Activated CD8-positive, alpha-beta memory T cell treated with anti-CD3 and anti-CD28 coated beads, Interleukin-2, amount 50 U/mL, for 4 hours (primary cell): ENCODE results near the gene MID1.
"Not testable (repeated sequence)": the region's sequence is repeated elsewhere in the genome, so short reads cannot be mapped to it uniquely, and the experiment has no call there.

Experiments used
- DNase-seq: peaks from one replicate; pipeline ENCODE4 v3.0.0-alpha.2; 2020

The MID1 gene

DNA sequence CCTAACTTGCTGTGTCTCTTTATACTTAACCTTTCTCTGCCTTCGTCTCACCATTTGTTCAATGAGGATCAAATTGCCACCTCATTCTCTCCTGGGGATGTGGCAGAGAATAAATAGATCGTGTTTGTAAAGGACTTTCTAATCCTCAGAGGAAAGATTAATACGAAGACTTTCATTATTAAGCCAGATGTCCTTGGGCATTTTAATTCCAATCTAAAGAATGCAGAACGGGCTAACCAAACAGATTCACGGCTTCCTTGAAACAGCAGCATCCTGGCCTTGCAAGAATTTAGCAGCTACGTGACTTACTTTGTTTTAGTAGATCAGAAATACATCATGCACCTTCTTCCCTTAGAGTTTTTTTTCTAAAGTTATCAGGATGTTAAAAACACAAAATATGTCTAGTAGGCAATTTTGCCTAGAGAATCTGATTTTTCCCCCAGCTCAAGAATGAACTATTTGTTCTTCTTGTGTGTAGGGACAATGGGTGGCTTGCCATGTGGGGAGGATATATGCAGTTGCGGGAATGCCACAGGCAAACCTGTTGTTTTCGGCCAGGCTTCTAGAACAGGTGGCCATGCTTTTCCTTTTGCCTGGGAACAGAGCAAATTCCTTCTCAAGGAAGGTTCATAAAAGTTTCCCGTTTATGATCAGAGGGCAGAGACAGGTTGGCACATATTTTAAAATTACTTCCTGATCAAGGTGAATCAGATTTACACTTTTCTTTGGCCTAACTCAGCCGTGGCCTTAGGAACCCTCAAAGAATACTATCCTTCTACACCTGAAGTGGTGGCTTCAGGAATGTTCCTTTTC, 3.0 kb downstream of the MID1 start:
- DNase-seq: no peak

DNA sequence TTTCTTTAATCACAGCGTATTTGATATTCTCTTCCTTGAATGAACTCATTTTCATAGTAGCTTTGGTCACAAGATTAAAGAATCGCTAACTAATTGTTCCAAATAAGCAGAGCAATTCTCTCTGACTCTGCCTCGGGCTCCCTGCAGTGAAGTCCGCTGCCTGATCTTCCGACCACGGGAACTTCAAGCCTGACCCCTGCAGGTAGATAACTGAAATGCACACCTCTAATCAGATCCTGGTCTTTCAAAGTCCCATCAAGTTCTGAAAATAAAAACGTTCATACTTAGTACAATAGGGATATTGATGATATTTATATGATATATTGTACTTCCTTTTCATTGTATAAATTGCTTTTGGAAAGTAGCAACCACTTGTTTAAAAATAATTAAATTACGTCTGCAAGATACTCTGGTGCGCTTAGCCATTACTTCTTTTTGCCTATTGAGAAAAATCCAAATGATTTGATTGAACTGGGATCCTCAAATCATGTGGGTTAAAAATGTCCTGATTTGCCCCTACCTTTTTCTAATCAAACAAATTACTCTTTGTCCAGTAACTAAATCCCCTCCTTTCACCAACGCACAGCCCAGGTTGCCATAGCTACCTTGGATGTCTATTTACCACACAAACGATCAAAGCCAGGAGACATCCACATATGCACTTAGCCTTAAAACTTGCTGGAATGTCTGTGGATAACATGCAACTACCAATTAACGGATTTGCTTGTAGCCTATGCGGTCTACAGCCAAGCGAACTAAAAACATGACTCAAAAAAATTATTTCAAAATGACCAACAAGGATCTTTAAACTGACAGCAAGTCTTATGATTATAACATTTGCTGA, 4.2 kb downstream of the MID1 start:
- no peak for DNase-seq

DNA sequence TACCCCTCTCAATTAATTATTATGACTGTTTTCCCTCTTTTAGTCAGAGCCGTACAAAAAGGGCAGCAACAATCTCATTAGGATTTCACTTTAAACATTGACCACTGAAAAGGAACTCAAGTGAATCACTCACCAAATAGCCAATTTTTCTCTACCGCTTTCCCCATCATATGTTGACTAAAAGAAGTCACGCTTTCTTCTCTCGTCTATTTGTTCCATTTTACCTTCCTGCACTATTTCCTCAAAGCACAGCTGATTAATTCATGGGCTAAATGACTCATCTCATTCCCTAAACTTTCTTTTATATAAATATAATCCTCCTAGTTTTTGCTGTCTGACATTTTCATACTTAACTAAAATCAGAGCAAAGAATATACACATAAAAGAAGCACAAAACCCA, 8.2 kb downstream of the MID1 start:
- DNase-seq: no peak

DNA sequence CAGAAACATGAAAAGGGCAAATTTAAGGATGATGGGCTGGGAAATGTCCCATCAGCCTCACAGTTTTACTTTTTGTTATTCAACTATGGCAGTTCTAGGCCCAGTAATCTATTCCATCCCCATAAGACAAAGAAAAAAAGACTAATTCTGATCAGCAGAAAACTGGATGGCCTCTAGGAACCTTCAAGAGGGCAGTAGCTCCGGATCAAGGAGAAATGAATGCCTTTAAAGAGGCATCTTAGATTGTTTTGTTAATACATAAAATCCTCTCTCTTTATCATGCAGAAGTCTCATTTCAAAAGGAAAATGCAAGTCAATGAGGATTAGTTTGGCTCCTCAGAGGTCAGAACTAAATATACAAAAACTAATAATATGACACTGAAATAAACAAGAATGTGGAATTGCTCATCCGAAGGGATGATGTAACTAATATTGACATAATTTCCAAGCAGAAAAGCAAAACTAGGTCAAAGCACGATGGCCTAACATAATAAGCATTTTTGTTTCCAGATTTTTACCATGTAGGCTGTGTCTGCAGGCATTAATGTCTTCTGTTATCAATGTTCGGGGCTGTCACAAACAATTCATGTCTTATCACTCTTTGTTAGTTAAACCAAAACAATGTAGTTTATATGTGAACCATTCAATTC, 8.8 kb downstream of the MID1 start:
- DNase-seq: no peak

DNA sequence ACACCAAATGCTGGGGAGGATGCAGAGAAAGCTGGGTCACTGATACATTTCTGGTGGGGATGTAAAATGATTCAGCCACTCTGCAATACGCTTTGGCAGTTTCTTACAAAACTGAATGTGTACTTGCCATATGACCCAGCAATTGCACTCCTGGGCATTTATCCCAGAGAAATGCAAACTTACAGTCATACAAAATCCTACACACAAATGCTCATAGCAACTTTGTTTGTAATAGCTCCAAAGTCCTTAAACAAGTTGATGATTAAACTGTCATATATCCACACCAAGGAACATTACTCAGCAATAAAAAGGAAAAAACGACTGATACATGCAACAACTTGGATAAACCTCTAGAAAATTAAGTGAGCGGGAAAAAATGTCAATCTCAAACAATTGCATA, 12.3 kb downstream of the MID1 start:
- DNase-seq: no peak

DNA sequence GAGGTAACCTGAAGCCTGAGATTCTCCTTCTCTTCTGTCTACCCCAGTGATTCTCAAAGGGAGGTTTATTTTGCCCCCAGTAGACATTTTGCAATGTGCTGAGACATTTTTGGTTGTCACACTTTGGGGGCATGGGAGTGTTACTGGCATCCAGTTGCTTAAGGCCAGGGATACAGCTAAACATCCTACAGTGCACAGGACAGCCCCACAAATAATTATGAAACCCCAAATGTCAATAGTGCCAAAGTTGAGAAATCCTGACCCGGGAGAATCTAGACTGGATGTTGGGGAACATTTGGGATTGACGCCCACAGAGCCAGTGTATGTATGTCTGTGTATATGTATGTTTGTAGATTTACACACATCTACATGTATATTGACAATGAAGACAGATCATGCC, 13.2 kb downstream of the MID1 start:
- DNase-seq: no peak

DNA sequence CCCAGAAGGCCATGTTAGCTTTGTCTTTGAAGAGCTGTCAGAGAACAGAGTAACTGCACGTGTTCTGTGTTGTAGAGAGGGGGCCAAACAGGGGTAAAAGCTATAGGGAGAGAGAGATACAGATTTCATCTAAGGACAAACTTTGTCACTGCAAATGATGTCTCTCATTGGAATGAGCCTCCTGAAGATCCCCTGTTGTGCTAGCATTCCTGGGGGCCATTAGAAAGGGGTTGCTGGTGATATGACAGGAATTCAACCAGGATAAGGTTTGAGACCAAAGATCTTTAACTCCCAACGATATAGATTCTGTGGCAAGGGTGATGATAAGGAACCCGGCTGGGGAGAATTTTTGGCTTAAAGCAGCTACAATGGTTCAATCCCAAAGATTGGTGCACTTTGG, 16.8 kb downstream of the MID1 start:
- no peak for DNase-seq

DNA sequence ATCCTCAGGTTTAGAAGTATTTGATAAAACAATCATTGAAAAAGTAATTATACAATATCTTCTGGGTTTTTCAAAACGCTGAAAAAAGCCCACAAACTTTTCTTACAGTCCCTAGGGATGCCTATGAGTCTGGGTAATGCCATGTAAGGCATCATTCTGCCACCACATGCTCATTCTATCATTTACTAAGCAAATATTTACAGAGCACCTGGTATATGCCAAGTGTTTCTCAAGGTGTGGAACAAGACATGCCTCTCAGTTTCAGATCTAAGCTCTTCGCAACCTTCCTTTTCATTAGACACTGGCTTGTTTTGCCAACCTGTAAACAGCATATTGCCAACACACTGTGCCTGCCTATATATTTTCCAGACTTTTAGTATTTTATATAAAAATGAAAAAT, 17.7 kb downstream of the MID1 start:
- DNase-seq: no peak

DNA sequence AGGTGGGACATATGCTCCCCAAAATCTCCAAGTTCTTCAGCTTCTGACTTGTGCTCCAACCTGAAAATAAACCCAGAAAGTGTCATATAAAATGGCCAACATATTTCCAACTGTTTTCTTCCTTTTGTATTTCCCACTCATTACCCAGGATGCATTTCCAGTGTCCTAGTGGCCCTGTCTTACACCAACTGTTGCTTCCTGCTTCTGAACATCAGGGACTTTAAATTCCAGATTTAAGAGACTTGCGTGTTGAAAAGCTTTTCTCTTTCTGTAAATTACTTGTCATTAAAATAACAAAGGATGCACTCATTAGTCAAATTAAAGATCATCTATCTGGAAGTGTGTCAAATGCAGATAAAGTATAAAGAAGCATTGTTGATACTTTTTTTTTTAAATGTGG, 19.9 kb downstream of the MID1 start:
- no peak for DNase-seq

DNA sequence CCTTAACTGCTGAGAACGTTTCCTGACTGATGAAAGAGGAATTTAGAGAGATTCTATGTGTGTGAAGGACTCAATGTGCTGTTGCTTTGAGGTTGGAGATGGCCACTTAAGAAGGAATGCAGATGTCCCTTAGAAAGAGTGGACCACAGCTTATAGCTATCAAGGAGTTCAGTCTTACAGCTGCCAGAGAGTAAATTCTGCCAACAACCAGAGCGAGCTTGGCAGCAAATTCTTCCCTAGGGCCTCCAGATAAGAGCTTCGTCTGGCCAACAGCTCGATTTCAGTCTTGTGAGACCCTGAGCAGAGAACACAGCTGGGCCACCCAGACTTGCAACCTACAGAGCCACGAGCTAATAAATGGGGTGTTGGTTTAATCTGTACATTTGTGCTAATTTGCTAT, 21.8 kb downstream of the MID1 start:
- no peak for DNase-seq

DNA sequence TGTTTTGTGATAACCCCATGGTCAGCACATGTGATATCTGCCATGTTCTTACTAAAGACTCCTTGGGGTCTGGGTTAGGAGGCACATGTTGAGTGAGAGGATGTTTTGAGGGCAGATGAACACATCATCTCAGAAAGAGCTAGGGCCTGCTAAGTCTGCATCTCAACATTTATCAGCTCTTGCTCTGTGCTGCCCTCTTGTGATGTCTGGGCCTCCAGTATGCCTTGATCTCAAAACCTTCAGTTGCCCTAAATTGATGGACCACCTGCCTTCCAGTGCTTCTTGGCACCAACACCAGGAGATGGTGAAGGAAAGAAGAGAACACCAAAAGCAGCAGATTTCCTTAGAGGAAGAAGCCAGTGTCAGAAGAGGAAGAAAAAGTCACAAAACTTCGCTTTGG, 22.5 kb downstream of the MID1 start:
- DNase-seq: no peak

DNA sequence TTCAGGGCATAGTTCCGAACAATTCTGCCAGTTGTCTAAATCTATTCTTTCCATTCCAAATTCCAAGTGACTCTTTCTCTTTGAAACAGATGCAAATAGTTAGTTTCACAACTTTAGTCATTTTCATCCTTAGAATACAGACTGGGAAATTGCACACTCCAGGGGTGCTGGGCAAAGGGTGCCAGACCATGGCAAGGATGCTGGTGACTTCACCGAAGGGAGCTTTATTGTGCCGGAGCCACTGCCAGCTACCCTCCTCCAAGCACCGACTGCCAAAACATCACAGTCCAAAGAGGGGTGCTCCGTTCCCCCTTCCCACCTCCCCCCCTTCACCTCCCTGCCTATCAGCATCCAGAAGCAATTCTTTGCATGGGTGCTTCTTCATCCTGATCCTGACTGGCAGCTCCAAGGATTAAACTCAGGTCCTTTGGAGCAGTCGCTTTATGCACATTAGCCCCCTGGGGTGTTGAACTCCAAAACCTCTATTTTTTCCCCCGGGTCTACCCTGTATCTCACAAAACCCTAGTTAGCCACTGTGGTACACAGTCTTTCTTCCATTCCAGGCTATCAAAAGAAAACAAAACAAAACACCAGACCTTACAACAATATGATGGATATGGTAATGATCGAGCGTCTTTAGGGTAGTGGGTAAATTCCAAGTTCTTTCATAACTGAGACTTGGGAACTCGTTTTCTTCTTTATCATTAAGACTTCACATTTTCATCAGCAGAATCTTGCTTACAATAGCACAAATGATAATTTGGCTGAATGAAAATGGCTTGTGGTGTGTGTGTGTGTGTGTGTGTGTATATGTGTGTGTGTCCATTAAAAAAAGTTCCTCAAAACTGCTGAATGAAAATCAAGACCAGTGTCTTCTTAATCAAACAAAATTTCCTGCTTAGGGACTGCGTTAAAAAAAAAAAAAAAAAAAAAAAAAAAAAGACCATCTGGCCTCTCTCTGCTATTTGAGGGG, 28.7 kb downstream of the MID1 start:
- DNase-seq: no peak

DNA sequence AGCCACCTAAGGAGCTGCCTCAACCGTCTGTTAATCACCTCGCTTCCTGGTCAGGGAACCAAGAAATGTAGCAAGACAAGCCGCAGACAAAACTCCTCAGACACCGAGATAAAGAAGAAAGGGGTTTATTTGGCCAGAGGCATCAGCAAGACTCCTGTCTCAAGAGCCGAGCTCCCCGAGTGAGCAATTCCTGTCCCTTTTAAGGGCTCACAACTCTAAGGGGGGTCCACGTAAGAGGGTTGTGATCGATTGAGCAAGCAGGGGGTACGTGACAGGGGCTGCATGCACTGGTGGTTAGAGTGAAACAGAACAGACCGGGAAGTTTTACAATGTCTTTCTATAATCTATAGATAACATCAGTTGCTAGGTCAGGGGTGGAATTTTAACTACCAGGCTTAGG, 30.6 kb downstream of the MID1 start:
- not testable (repeated sequence) for DNase-seq

DNA sequence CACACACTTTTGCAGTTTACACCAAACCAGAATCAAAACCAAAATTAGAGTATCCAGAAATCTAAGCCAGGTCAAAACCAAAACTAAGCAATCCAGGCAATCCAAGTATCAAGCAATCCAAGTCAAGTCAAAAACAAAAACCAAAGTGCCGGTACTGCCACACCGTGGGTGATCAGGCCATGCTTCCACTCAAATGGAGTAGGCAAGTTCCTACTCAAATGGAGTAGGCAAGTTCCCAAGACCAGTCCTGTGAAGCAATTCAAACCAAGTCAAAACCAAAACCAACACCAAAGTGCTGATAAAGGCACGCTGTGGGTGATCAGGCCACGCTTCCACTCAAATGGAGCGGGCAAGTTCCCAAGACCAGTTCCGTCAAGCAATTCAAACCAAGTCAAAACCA, 31.3 kb downstream of the MID1 start:
- no peak for DNase-seq

DNA sequence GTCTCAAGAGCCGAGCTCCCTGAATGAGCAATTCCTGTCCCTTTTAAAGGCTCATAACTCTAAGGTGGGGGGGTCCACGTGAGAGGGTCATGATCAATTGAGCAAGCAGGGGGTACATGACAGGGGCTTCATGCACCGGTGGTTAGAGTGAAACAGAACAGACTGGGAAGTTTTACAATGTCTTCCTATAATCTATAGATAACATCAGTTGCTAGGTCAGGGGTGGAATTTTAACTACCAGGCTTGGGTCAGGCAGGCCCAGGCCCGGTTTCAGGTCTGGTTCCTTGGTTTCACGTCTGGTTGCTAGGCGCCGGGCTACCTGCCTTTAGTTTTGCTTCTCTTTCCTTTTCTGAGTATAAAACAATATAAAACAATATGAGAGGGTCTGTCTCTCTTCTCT, 35.5 kb downstream of the MID1 start:
- DNase-seq: not testable (repeated sequence)

DNA sequence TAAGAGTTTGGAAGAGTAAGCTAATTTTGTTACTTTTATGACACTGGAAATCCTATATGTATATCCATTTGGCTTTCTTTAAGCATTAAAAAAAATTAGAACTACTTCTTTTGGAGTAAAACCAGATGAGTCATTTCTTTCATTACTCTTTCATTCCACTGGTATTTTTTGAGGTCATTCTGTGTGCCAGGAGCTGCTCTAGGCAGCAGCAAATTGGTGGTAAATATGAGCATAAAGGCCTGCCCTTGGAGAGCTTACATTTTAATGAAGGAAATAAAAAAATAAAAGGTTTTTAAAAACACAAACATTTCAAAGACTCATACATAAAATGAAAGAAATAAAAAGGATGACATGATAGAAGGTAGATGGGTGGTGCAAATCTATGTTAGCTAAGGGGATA, 37.4 kb downstream of the MID1 start:
- no peak for DNase-seq

DNA sequence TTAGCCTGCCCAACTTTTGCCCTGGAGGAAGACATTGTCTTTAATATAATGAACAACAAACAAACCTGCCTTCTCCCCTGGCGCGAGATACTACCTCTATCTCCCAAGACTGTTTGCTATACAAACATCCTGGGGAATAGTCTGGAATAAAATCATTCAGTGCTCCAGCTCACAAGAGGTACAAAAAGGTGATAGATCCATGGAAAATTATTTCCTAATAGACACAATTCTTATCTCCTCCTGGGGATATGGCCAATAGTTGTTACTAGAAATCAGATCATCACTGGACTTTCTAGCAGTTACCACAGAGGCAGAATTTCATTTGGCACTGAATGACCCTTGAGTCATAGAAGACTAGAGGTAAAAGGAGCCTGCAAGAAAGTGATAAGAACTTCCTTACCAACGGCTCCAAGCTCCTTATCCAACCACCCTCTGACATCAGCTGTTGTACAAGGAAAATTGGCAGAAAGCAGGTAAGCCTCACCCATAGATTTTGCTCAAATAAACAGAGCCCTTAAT, 38.1 kb downstream of the MID1 start:
- DNase-seq: no peak

DNA sequence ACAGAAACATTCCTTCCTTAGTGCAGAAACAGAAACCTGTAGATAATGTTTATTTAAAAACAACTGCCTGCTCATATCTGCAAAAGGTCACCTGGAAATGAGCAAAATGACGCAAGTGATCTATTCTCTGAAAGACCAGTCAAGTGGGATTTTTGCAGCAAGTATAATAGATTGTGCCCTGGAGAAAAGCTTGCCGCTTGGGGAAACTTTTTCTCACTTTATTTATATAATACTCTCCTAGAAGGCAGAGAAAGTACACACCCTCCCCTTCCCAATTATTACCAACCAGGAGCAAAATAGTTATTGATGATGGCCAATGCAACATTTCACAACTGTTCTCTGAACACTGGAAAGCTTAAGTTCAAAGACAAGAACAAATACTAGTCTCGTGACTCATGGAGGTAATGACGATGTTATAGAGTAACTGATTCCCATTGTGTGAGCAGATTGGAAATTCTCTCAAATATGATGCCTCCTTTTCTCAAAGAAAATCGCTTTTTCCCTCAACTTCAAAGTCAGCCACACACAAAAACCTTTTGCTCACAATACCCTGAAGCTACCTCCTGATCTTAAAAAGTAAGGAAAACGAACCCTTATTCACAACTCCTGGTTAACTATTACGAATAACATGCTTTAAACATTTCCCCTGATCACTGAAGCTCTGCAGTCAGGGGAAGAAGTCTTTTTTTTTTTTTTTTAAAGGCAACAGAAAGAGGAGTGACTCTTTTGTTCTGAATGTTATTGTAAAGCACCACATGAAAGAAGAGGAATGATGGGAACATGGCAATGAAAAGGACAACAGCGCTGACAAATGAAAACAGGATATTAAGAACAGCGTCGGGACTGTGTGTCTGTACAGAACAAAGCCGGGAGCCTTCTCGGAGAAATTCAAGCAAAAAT, 41.0 kb downstream of the MID1 start:
- DNase-seq: no peak

DNA sequence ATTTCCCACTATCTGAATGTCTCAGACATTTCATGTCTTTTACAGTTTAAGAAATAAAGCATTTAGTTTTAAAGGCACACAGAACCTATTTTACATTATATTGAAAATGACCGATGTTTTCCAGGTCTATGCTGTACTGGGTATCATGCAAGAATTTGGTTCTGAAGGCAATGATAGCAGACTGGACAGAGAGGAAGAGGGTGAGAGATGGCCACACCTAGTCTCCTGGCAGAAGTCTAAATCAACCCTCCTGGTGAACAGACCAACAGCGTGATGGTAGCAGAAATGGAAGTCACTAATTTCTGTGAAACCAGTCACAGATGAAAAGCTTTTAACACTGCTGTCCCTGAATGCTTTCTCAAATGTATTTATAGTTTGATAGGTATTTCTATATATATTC, 41.9 kb downstream of the MID1 start:
- no peak for DNase-seq

DNA sequence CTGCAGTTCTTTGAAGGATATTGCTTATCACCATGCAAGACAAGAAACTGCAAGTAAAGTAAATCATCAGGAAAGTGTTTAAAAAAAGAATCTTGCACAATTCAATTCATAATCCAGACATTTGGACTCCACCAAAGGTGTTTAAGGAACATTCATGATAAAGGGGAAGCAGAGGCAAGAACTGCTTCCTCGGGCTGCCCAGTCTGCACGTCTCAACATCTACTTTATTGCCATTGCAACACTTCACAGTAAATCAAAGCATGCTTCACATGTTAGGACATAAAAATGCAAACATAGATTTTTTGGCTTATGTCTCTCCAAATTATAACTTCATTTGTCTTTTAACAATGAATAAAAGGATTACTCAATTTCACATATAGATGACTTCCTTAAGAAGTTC, 42.5 kb downstream of the MID1 start:
- no peak for DNase-seq

DNA sequence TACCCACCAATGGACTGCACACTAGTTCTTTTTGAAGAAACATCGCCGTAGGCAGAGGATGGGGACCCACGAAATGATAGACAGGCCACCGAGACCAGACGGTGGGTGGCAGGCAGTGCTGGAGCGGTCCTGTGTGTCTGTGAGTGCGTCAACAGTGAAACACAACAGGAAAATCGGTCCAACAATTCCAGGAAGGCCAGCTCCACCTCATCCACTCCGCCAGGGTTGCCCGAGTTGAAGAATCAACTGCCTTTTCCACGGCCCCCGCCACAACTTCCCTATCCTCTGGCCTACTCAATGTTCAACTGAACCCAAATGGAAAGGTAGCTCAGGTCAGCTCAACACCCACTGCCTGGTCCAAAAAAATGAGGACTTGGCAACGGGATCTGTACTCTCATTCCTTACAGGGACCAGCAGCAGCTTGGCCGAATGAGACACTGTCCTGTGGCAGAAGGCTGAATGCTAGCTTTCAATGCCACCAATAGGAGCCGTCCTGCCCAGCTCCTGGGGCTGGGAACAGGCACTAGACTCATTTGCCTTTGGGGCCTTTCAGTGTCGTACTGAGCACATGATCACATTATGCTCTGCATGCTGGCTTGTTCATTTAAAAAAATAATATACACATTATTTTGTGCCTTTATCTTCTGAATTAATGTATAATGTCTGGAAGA, 43.5 kb downstream of the MID1 start:
- DNase-seq: no peak
